HL-60 (cell line): ENCODE measurements around the gene ZC3H12C.

Source experiments
- GABPA ChIP-seq: IDR thresholded peaks from 2 replicates; pipeline ENCODE4 v1.6.1; 2012; ENCODE audit warnings: low read depth
- POLR2AphosphoS5 ChIP-seq: IDR thresholded peaks from 2 replicates; pipeline ENCODE4 v1.6.1; 2012; ENCODE audit warnings: low read depth
- SPI1 ChIP-seq: IDR thresholded peaks from 2 replicates; pipeline ENCODE4 v1.6.1; 2012; ENCODE audit warnings: low read depth, mild to moderate bottlenecking, borderline replicate concordance
- TF ChIP-seq, protein P1 (sequence below): IDR thresholded peaks from one replicate; pipeline ENCODE4 v1.5.1; 2011; ENCODE audit warnings: low read length, control low read depth, inconsistent platforms; ENCODE audit not compliant: insufficient read depth
- TF ChIP-seq, protein P2 (sequence below): IDR thresholded peaks from 2 replicates; pipeline ENCODE4 v1.6.1; 2012; ENCODE audit warnings: low read depth; ENCODE audit not compliant: insufficient replicate concordance

DNA sequence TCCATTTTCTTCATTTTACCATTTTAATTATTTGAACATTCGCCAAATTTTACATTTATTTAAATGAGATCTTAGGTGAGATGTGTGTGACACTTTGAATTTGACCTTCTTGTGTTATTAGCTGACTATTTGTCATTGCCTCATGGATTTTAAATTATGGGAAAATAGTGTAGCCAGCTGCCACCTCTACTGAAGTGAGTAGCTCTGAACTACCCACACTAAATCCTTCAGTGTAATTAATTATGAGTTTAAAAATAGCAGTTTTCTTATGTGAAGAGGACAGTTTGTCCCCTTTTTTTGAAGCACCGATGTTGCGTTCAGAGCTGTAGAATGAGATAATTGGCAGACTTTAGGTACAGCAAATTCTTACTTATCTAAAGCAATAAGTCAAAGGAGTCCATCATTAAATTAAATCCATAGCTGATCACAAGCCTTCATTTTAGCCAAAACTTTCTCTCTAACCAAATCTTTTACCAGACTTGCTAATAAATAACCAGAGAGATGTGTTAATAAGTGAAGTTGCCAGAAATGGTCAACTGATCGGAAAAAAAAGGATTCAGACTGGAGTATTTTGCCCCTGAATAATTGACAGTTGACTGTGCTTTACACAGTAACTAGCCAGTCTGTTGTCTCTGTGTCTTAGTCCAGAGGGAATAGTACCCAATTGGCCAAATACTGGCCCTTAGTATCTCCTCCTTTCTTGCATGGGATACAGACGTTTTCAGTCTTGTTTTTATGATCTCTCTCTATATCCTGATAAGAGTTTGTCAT, 75.0 kb downstream of the ZC3H12C start:
- TF ChIP-seq, protein P1, sequence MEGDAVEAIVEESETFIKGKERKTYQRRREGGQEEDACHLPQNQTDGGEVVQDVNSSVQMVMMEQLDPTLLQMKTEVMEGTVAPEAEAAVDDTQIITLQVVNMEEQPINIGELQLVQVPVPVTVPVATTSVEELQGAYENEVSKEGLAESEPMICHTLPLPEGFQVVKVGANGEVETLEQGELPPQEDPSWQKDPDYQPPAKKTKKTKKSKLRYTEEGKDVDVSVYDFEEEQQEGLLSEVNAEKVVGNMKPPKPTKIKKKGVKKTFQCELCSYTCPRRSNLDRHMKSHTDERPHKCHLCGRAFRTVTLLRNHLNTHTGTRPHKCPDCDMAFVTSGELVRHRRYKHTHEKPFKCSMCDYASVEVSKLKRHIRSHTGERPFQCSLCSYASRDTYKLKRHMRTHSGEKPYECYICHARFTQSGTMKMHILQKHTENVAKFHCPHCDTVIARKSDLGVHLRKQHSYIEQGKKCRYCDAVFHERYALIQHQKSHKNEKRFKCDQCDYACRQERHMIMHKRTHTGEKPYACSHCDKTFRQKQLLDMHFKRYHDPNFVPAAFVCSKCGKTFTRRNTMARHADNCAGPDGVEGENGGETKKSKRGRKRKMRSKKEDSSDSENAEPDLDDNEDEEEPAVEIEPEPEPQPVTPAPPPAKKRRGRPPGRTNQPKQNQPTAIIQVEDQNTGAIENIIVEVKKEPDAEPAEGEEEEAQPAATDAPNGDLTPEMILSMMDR = no peak
- TF ChIP-seq, protein P2, sequence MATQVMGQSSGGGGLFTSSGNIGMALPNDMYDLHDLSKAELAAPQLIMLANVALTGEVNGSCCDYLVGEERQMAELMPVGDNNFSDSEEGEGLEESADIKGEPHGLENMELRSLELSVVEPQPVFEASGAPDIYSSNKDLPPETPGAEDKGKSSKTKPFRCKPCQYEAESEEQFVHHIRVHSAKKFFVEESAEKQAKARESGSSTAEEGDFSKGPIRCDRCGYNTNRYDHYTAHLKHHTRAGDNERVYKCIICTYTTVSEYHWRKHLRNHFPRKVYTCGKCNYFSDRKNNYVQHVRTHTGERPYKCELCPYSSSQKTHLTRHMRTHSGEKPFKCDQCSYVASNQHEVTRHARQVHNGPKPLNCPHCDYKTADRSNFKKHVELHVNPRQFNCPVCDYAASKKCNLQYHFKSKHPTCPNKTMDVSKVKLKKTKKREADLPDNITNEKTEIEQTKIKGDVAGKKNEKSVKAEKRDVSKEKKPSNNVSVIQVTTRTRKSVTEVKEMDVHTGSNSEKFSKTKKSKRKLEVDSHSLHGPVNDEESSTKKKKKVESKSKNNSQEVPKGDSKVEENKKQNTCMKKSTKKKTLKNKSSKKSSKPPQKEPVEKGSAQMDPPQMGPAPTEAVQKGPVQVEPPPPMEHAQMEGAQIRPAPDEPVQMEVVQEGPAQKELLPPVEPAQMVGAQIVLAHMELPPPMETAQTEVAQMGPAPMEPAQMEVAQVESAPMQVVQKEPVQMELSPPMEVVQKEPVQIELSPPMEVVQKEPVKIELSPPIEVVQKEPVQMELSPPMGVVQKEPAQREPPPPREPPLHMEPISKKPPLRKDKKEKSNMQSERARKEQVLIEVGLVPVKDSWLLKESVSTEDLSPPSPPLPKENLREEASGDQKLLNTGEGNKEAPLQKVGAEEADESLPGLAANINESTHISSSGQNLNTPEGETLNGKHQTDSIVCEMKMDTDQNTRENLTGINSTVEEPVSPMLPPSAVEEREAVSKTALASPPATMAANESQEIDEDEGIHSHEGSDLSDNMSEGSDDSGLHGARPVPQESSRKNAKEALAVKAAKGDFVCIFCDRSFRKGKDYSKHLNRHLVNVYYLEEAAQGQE = no peak
- TF ChIP-seq POLR2AphosphoS5 (no peak), GABPA (no peak), SPI1 (no peak)
